ENCODE data around the gene CCDC187.

CCDC187 gene

GRCh38 chr9:136340356-136341041 lies 36.6 kb upstream of the CCDC187 start:
- no peak overlapping the region for H3K4me3 ChIP-seq (ENCODE audit: low read length)
- DNase-seq (ENCODE audit: low read depth, low spot score), result no peak

GRCh38 chr9:136339958-136340310 lies 36.0 kb upstream of the CCDC187 start:
- DNase-seq (ENCODE audit: low read depth, low spot score), result no peak
- no peak overlapping the region for H3K4me3 ChIP-seq (ENCODE audit: low read length)

- DNase-seq (ENCODE audit: low read depth, low spot score), result no peak
- H3K4me3 ChIP-seq (ENCODE audit: low read length), result no peak overlapping the region
Measured at GRCh38 chr9:136339173-136339957, 35.5 kb upstream of the CCDC187 start.

- no peak overlapping the region for H3K4me3 ChIP-seq (ENCODE audit: low read length)
- no peak for DNase-seq (ENCODE audit: low read depth, low spot score)
Measured at GRCh38 chr9:136338511-136338910, 34.6 kb upstream of the CCDC187 start.

GRCh38 chr9:136337416-136338395 lies 33.8 kb upstream of the CCDC187 start:
- DNase-seq (ENCODE audit: low read depth, low spot score), result no peak
- H3K4me3 ChIP-seq (ENCODE audit: low read length), result no peak overlapping the region

GRCh38 chr9:136336881-136337280 lies 33.0 kb upstream of the CCDC187 start:
- DNase-seq (ENCODE audit: low read depth, low spot score), result no peak
- H3K4me3 ChIP-seq (ENCODE audit: low read length), result no peak overlapping the region

- H3K4me3 ChIP-seq (ENCODE audit: low read length), result no peak overlapping the region
- DNase-seq (ENCODE audit: low read depth, low spot score), result no peak
Measured at GRCh38 chr9:136336156-136336870, 32.4 kb upstream of the CCDC187 start.

- DNase-seq (ENCODE audit: low read depth, low spot score), result no peak
- H3K4me3 ChIP-seq (ENCODE audit: low read length), result no peak overlapping the region
Measured at GRCh38 chr9:136335296-136336155, 31.6 kb upstream of the CCDC187 start.

GRCh38 chr9:136334541-136334940 lies 30.6 kb upstream of the CCDC187 start:
- no peak for DNase-seq (ENCODE audit: low read depth, low spot score)
- H3K4me3 ChIP-seq (ENCODE audit: low read length), result no peak overlapping the region

- no peak for DNase-seq (ENCODE audit: low read depth, low spot score)
- H3K4me3 ChIP-seq (ENCODE audit: low read length), result no peak overlapping the region
Measured at GRCh38 chr9:136333486-136333885, 29.6 kb upstream of the CCDC187 start.

- DNase-seq (ENCODE audit: low read depth, low spot score), result no peak
- H3K4me3 ChIP-seq (ENCODE audit: low read length), result no peak overlapping the region
Measured at GRCh38 chr9:136333045-136333444, 29.2 kb upstream of the CCDC187 start.

GRCh38 chr9:136332482-136332983 lies 28.6 kb upstream of the CCDC187 start:
- H3K4me3 ChIP-seq (ENCODE audit: low read length), result no peak overlapping the region
- DNase-seq (ENCODE audit: low read depth, low spot score), result no peak

GRCh38 chr9:136331556-136332481 lies 27.9 kb upstream of the CCDC187 start:
- no peak overlapping the region for H3K4me3 ChIP-seq (ENCODE audit: low read length)
- no peak for DNase-seq (ENCODE audit: low read depth, low spot score)

- DNase-seq (ENCODE audit: low read depth, low spot score), result no peak
- no peak overlapping the region for H3K4me3 ChIP-seq (ENCODE audit: low read length)
Measured at GRCh38 chr9:136331030-136331429, 27.1 kb upstream of the CCDC187 start.

- no peak for DNase-seq (ENCODE audit: low read depth, low spot score)
- no peak overlapping the region for H3K4me3 ChIP-seq (ENCODE audit: low read length)
Measured at GRCh38 chr9:136330406-136330990, 26.6 kb upstream of the CCDC187 start.

GRCh38 chr9:136329636-136330405 lies 25.9 kb upstream of the CCDC187 start:
- DNase-seq (ENCODE audit: low read depth, low spot score), result no peak
- H3K4me3 ChIP-seq (ENCODE audit: low read length), result no peak overlapping the region

Data from Jurkat, Clone E6-1 (cell line).